Posterior vena cava (tissue), 2 donors: ENCODE results near the gene FNDC3B. TPM values are rescaled to one million over a fixed set of nuclear protein-coding genes. Genes with fewer than 3 reads are reported as not detected.

Experiments used
- DNase-seq: peaks from one replicate; pipeline ENCODE4 v3.0.0-alpha.2; 2020; ENCODE audit warnings: low spot score
- intact Hi-C, 2 donors: fragments of 100-400 bp; cut with DNase I; formaldehyde crosslinking; loops; one replicate each; pipeline versions ENCODE4 v1.14.1 to v1.14.2; 2022 to 2023
- total RNA-seq, 2 donors: library from RNA; stranded (reverse); fragmentation: NEBNext Ultra II Directional; extraction: Animal tissue kit (Norgen Biotek cat#: 25700); gene quantifications; one replicate each; pipeline ENCODE4 v1.2.1, GENCODE V29; 2021
- donor health status: DM: yes; HTN: yes; CAD: no.
- donor health status: DM: yes; HTN: yes; CAD: no.

The FNDC3B gene
- total RNA-seq, 2 donors from 2014 or later, result 142 to 167 TPM

DNA sequence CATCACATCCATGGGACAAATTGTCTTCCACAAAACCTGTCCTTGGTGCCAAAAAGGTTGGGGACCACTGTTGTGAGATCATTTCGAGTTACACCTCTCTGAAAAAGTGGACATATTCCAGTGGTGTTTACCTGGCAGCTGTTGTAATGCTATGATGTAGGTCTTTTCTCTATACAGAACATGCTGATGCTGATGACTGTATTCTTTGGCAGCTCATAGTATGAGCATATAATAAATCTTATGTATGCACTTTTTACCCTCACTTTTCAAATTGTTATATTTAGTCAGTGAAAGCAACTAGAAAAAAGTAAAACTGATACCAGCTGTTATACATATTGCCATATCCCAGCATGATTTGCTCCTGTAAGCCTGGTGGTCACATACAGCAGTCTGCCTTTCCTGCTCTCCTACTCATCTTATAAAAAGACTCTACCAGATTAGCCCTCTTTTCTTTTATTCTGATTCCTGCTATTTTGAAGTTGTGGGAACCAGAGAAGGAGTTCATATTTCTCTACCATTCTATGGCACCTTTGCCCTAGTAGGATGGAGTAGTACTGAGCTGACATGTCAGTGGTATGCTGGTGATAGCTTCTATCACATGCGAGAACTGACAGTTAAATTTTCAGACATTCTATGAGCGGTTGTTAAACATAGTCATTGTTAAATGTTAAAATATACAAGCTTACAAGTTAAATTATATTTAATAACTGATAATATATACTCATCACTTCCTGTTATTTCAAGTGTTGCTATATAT, 128.7 kb downstream of the FNDC3B start:
- DNase-seq, result no peak
- intact Hi-C loops, result no loop called here

DNA sequence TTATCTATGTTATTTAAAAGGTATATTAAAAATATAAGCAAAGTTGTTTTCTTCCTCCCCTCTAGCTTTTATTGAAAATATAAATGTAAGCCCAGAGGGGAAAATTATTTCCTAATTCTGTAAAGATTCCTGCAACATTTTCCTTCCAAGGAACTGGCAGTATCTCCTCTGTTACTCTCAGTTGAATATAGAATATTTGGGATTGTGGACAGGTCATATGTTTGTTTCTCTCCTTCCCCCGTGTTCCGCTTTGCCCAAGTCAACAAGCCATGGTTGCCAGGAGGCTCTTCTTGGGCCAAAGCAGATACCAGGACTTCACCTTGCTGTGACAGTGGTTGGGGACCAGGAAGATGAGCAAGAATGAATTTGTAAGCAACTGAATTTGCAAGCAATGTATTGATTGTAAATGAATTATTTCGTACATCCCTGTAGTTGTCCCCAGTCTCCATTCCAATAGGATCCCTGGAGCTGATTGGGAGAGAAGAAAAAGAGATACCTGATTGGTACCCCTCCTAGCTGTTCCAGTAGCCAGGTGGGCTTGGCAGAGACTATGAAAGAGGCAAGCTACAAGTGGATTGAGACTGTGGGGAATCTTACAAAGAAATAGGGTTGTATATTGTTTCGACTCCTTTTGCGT, 130.8 kb downstream of the FNDC3B start:
- intact Hi-C loops, result no loop called here
- no peak for DNase-seq

- DNase-seq, result no peak
- intact Hi-C loops, result no loop called here
These were observed 131.5 kb downstream of the FNDC3B start for GRCh38 chr3:172170841-172171240.

GRCh38 chr3:172171396-172172075, 132.2 kb downstream of the FNDC3B start:
- intact Hi-C loops, result no loop called here

DNA sequence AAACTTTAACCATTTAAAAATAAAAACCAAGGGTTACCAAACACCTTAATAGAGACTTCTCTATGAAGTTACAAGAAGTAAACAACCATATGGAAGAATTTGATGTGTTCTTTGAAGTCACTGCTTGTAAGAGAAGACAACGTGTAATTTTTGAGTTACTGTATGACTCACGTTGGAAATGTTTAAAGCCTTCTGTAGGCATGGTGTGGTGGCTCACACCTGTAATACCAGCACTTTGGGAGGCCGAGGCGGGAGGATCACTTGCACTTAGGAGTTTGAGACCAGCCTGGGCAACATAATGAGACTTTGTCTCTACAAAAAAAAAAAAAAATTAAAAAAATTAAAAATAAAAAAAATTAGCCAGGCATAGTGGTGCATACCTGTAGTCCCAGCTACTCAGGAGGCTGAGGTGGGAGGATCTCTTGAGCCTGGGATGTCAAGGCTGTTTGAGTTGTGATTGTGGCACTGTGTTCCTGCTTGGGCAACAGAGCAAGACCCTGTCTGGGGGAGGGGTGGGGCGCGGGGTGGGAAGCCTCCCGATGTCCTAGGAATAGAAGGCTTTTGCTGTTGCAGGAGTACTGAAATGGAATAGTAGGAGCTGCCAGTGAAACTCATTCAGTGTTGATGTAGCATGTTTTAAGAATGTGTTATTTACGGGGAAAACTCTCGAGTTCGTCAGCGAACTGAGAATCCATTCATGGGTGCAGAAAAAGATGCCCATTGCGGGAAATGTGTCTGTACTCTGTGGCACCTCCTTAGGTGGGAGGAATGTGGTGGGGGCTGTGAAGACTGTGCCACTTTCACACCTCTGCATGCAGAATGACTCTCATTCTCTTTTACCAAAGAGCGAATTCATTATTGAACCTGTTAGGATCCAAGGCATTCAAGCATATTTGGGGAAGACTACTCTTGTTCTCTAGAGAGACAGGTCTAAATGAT, 134.2 kb downstream of the FNDC3B start:
- DNase-seq, result no peak
- intact Hi-C loops, result no loop called here

More at GRCh38 chr3:172171396-172172075, 132.2 kb downstream of the FNDC3B start:
- no peak for DNase-seq

DNA sequence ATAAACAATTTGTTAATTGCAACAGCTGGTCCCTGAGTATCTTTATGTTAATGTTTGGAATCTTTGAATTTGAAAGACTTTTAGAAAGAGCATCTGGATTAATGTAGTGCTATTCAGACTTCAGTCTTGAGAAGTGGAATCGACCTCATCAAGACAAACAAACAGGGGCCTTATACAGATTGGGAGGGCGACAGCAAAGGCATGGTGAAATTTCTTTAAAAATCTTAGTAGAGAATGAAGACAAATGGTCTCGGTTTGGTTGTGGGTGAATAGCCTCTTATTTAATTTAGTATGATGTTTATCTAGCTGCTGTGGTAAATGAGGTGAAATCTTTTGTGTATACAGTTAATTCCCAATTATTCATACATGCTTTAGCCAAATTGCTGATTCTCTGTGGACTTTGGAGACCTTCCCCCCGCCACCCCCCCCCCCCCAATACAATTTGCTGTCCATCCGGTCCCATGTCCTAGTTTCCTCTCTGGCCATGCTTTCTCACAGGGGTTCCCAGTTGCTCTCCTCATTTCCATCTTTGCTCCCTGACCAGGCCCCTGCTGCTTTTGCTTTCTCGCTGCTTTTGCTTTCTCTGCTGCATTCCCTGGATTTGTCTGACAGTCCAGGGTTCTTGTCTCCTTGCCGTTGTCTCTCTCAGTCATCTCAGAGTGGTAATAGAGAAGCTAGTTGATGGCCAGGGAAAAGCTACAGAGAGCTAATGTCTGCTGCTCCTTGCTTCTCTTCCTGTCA, 135.3 kb downstream of the FNDC3B start:
- no peak for DNase-seq
- intact Hi-C loops, result no loop called here

DNA sequence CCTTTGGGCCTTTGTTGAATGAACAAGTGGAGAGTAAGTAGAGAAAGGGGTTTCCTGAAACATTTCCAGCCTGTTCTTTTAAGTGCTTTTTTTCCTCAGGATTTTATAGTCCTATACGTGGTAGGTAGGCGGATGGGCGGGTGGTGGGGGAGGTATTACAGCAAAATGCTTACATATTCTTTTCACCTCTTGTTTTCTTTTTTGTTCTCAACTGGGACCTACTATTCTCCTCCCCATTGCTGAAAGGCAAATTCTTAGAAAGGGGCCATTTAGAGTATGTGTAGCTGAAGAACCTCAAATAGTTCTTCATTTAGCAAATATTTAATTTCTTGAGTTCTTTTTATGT, 135.8 kb downstream of the FNDC3B start:
- intact Hi-C loops, result no loop called here

GRCh38 chr3:172176061-172176770, 136.8 kb downstream of the FNDC3B start:
- intact Hi-C loops, result no loop called here
- DNase-seq, result no peak

More for the DNA sequence above, 135.8 kb downstream of the FNDC3B start:
- DNase-seq, result no peak

- intact Hi-C loops, result no loop called here
- no peak for DNase-seq
These were observed 137.7 kb downstream of the FNDC3B start for GRCh38 chr3:172177046-172177445.

DNA sequence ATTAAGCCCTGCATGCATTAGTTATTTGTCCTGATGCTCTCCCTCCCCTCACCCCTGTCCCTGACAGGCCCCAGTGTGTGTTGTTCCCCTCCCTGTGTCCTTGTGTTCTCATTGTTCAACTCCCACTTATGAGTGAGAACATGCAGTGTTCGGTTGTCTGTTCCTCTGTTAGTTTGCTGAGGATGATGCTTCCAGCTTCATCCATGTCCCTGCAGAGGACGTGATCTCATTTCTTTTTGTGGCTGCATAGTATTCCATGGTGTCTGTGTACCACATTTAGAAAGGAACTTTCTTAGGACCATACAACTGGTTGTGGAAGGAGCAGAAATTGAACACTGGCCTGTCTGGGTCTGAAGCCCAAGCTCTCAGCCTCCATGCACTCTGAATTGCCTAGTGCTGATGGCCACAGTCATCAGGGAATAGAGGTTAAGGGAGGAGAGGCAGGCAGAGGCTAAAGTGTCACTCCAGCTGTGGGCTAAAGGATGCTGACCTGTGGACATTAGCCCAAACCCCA, 138.5 kb downstream of the FNDC3B start:
- DNase-seq, result no peak
- intact Hi-C loops, result no loop called here

DNA sequence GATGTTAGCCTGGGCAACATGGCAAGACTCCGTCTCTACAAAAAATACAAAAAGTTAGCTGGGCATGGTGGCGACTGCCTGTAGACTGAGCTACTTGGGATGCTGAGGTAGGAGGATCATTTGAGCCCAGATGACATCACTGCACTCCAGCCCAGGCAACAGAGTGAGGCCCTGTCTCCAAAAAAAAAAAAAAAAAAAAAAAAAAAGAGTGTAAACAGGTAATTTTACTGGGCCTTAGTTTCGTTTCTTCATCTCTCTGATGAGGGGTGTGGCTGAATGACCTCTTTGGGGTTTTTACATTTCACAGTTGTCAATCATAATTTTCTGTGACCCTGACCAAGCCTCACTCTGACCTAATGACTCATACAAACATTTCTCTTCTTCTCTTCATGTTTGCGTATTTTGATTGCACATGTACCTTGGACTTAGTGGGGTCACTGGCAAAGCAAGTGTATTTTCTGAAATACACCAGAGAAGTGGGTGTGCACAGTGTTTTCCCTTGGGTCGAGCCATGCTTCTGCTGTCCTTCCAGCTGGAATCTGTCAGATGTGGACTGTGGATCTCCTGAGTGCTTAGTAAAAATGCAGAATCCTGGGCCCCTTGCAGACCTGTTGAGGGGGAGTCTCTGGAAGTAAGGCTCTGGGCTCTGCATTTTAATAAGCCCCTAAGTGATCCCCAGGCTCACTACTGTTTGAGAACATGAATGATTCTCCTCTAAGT, 140.5 kb downstream of the FNDC3B start:
- intact Hi-C loops, result no loop called here
- no peak for DNase-seq

- DNase-seq, result no peak
- intact Hi-C loops, result no loop called here
These were observed 141.1 kb downstream of the FNDC3B start for GRCh38 chr3:172180473-172180872.

DNA sequence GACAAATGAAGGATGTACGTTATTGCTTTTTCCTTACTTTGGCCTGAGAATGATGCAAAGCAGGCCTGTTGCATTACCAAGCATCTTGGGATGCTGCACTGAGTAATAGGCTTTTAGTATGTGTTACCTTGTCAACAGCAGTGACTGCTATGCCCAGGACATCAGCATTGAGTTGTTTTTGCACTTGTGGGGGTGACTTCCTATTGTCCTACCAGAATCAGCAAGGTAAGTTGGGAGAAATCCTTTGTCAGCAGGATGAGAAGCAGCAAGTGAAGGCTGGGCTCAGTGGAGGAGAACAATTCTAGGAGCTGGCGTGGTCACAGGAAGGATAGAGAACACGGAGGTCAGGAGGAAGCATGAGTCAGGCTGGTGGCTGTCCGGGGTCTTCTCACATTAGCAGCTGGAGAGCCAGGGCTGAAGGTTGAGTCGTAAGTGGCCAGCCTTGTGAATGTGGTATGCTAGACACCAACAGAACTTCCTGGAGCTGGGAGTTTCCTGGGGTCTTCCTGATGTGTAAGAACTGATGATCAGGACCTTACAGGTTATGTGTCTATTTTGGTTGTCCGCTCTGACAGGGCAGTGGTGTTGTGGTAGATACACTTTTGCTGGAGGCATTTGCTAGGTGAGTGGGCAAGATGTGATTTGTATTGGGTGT, 142.7 kb downstream of the FNDC3B start:
- DNase-seq, result no peak

GRCh38 chr3:172182797-172183196, 143.4 kb downstream of the FNDC3B start:
- no peak for DNase-seq

More for the DNA sequence above, 142.7 kb downstream of the FNDC3B start:
- intact Hi-C loops, result no loop called here

GRCh38 chr3:172184106-172184822, 144.9 kb downstream of the FNDC3B start:
- no peak for DNase-seq
- intact Hi-C loops, result no loop called here

More at GRCh38 chr3:172182797-172183196, 143.4 kb downstream of the FNDC3B start:
- intact Hi-C loops, result no loop called here

GRCh38 chr3:172185907-172186306, 146.5 kb downstream of the FNDC3B start:
- intact Hi-C loops, result no loop called here
- DNase-seq, result no peak
